ENCODE data around the gene CPVL.

Gene CPVL

DNA sequence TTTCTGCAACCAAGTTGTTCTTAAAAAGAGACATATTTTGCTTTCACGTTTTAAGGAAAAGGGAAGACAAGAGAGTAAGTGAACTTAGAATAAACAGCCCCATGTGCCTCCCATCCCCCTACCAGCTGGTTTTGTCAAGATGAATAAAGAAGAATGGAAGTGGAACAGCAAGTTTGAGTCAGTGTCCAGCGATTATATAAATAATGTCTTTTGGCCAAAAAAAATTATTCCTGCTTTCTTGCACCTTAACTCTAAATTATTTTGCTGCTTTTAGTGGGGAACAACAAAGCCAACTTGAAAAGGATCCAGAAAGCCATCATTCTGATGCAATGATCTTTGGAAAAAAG lies 105.8 kb downstream of the CPVL start:
- no peak for DNase-seq

- no peak for DNase-seq
Measured at GRCh38 chr7:29039821-29040578, 106.3 kb downstream of the CPVL start.

GRCh38 chr7:29038463-29038862 lies 107.9 kb downstream of the CPVL start:
- DNase-seq, result no peak

GRCh38 chr7:29035044-29035740 lies 111.1 kb downstream of the CPVL start:
- no peak for DNase-seq

DNA sequence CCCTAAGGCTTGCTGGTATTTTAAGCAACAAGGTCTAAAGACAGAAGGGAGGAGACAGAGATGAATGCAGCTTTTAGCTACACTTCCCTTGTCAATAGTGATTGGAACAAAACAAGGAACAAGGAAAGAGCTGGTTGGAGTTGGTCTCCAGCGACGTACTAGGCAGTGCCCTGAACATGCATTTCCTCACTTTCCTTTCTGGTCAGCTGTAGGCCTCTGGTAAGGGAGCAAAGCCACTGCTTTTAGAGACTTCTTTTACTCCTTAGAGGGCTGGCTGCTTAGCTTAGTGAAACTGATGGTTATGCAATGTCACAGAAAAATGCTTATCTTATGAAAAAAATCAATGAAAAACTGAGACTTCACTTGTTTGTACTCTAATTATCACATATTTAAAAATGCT lies 112.8 kb downstream of the CPVL start:
- DNase-seq, result no peak

- no peak for DNase-seq
Measured at GRCh38 chr7:29032146-29032545, 114.2 kb downstream of the CPVL start.

GRCh38 chr7:29030781-29031275 lies 115.5 kb downstream of the CPVL start:
- DNase-seq, result no peak

GRCh38 chr7:29022291-29022988 lies 123.9 kb downstream of the CPVL start:
- DNase-seq, result no peak

- DNase-seq, result no peak
Measured at GRCh38 chr7:29019896-29020295, 126.4 kb downstream of the CPVL start.

DNA sequence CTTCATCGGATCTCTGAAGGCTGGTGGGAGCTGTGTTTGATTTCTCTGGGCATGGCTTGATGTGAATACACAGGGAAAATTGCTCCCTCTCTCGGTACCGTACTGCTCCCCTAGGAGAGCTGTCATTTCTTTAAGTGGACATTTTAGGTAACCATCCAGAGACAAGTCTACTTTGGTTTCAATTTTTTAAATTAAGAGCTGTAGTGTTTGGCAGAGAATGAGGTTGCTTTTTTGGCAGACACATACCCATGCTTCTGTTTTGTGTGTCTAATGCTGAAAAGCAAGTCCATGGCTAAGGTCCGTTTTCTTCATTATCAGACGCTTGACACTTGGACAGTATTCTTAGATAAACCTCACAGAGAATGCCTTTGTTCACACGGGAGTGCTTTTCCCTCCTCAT lies 127.0 kb downstream of the CPVL start:
- no peak for DNase-seq

GRCh38 chr7:29017713-29018112 lies 128.6 kb downstream of the CPVL start:
- no peak for DNase-seq

GRCh38 chr7:29014725-29015124 lies 131.6 kb downstream of the CPVL start:
- no peak for DNase-seq

GRCh38 chr7:29013931-29014330 lies 132.4 kb downstream of the CPVL start:
- DNase-seq, result no peak

GRCh38 chr7:29013082-29013695 lies 133.1 kb downstream of the CPVL start:
- no peak for DNase-seq

DNA sequence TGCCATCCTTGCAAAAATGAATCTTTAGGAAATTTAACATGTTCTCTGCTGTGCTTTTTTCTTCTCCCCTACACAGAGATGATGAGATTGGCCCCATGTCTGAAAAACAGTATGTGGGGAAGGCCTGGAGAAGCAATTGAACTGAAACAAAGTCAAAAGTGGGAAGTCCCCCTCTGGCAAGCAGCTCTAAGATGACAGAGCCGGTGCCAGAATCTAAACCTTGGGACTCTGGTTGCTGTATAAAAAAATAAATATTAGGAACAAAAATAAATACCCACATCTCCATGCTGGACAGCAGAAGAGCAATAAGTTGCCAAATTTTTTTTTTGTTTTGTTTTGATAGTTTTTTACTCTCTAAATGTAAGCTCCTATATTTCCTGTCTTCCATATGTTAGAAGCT lies 136.4 kb downstream of the CPVL start:
- no peak for DNase-seq

DNA sequence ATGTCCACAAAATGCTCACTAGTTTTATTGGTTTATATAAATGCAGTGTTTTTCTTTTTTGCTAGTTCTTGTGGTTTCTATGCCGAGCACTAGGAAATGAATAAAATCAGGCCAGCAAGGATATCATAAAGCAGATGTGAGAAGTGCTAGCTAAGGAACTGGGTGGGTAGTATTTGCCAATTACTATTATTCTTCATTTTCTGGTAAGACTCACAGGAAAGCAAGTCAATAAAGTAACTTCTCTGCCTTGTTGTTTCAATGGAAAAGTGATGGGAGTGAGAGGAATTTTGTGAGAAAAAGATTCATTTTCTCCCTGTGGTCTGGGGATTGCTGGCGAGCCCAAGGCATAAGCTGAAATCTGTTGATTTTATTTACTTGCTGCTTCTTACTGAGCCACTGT lies 137.7 kb downstream of the CPVL start:
- no peak for DNase-seq

GRCh38 chr7:29007127-29007526 lies 139.2 kb downstream of the CPVL start:
- no peak for DNase-seq

DNA sequence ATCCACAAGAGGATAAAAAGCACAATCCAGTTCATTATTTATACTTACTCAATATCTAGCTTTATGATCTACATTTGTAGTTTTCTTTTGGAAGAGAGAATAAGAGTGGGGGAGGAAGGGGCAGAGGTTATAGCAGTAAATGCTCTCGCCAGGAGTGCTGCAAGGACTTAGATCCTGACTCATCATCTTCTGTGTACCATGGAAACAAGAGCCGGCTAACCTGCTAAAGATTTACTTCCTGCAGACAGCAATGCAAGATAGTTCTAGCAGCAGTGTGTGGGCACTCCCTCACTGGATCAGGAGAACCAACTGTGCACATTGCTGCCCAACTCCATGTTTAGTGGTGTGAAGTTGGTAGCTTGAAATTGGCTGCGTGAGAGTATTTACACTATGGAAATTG lies 140.5 kb downstream of the CPVL start:
- DNase-seq, result no peak

- no peak for DNase-seq
Measured at GRCh38 chr7:29005406-29005805, 140.9 kb downstream of the CPVL start.

DNA sequence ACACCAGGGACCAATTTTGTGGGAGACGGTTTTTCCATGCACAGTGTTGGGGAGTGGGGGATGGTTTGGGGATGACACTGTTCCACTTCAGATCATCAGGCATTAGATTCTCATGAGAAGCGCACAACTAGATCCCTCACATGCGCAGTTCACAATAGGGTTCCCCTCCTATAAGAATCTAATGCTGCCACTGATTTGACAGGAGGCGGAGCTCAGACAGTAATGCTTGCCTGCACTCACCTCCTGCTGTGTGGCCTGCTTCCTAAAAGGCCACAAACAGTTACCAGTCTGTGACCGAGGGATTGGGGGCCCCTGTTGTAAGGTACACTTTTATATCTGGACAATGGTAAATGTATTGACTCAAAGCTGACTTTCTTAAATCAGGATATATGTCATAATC lies 142.6 kb downstream of the CPVL start:
- DNase-seq, result no peak

- no peak for DNase-seq
Measured at GRCh38 chr7:29000717-29001076, 145.6 kb downstream of the CPVL start.

DNA sequence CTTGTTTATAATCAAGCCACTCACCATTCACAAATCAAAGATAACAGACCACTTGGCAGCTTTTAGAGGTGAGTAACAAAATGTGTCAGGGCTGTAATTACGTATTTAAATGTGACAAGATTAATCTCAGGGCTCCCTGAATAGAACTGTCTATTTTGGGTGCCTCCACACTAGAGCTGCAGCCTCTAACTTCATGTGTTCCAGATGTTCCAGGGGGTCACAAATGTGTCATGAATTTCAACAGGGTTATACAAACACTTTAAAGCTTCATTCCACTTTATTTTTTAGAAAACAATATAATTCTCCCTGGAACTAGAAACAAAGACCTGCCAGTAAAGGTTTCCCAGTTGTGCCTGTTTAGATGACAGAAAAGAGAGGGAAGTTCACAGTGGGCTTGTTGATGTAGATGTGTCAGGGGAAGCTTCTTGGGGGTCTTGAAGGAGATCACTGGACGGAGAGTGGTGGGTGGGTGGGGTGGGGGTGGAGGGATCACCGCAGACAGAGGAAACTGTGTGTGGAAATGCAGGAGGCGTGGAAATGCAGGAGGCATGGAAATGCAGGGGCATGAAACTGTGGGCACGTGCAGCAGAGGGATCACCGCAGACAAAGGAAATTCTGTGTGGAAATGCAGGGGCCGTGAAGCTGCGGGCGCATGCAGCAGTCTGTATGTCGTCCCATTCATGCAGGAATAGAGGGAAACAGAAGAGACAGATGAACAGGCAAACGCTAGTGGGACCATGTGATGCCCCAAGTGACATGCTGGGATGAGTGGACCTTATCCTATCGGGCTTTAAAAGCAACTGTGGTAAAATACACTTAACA lies 146.2 kb downstream of the CPVL start:
- no peak for DNase-seq

GRCh38 chr7:28999427-28999826 lies 146.9 kb downstream of the CPVL start:
- DNase-seq, result no peak

Measured in activated naive CD4-positive, alpha-beta T cell treated with Interleukin-2 at 50 U/mL for 16 hours (primary cell).